IPS-NIHi7 (cell line): ENCODE data around the gene FOXO1.

Source experiments
- DNase-seq: peaks from one replicate; pipeline ENCODE4 v3.0.0; 2012; ENCODE audit warnings: mixed read lengths; ENCODE audit errors: extremely low spot score

Gene FOXO1

DNA sequence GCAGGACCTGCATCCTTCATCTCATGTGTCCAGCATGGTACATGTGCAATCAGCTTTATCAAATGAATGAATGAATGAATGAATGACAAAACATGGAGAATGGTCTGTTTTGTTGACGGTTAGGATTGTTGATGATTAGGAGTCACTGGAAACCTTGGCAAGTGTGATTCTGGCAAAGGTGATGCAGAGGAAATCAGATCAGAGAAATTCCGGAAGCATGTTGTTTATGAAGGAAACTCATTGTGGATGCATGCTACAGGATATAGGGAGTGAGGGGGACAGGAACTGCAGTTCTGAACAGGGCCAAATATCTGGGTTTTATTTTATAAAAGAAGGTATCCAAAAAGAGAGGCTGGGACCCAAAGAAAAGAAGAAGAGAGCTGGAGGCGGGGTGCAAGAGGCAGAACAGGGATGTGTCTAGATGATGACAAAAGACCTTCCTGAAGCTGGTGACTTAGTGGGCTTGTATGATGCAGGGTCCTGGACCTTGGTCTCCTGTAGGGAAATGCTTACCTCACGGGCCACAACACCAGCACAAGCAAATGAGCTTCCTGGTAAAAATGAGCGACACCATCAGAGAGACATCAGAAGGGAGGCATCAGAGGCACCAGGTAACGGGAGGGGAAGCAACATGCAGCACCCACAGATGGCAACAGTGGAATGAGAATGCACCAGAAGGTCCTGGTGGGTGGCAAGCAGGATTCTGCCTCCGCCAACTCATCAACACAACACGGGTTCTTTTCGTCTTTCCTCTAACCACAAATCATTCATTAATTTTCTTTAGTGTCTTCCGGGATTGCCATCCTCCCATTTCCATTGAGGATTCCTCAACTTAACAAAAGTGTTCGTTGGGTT lies 159.6 kb downstream of the FOXO1 start:
- no peak for DNase-seq
